HCT116 (cell line): ENCODE results near the gene CKAP2L. TPM values are rescaled to one million over a fixed set of nuclear protein-coding genes. Genes with fewer than 3 reads are reported as not detected.

Experiments
- ATAC-seq: fragments of 200-7000 bp; cut with Tn5 transposase; 2 replicates; pipeline ENCODE4 v1.9.1; 2020; ENCODE audit warnings: mild to moderate bottlenecking, moderate library complexity
- BruUV-seq: library from RNA; stranded (reverse); fragments of 400-500 nt; replicated peaks from 2 replicates; lab custom pipeline; 2021; lab: Mats Ljungman, UMichigan
- CTCF ChIA-PET: fragments of 300-600 bp; sonication (Branson Sonifier 250); formaldehyde crosslinking; loops from one replicate; lab custom pipeline; 2021; ENCODE audit warnings: antibody characterized with exemption; lab: Charles Lee
- POLR2A ChIA-PET: fragments of 300-600, 350-600 bp; sonication (Branson Sonifier 250); formaldehyde crosslinking; loops from one replicate; lab custom pipeline; 2021; ENCODE audit warnings: antibody characterized with exemption; lab: Charles Lee
- RAD21 ChIA-PET, 2 experiments: fragments of 300-600 bp; sonication (Branson Sonifier 250); formaldehyde crosslinking; loops; one replicate each; lab custom pipeline; 2023; ENCODE audit warnings: low total read pairs in 2 of 2; ENCODE audit not compliant: uncharacterized antibody in 2 of 2, unreplicated experiment in 2 of 2, low non-redundant PET in 1 of 2; lab: Charles Lee
- DNase-seq: peaks from one replicate; pipeline ENCODE4 v3.0.0-alpha.2; 2010; ENCODE audit warnings: low read depth, low spot score
- H2AFZ ChIP-seq: fragments of 200-600 bp; shearing (Covaris generic), sonication (generic); 2 replicates; pipeline ENCODE4 v1.6.1; 2017; ENCODE audit warnings: low read depth, mixed run types, mixed read lengths, antibody characterized with exemption, low read length; ENCODE audit not compliant: poor library complexity, severe bottlenecking
- H3K27ac ChIP-seq: 2 replicates; pipeline ENCODE4 v1.5.1; 2012; ENCODE audit warnings: low read depth, low read length
- H3K27me3 ChIP-seq: fragments of 200-600 bp; sonication (generic); 2 replicates; pipeline ENCODE4 v1.6.1; 2016; ENCODE audit warnings: mixed run types, low read length, mixed read lengths; ENCODE audit not compliant: insufficient read depth
- H3K36me3 ChIP-seq, 2 experiments: fragments of 200-500 bp in 1 of 2; fragments of 200-600 bp in 1 of 2; sonication (Bioruptor generic) in 1 of 2; sonication (generic) in 1 of 2; 2 replicates each; pipeline versions ENCODE4 v1.5.1 to v1.6.1; 2014 to 2016; ENCODE audit warnings: low read length in 2 of 2, inconsistent platforms in 1 of 2, mixed read lengths in 1 of 2, mixed run types in 1 of 2; ENCODE audit not compliant: insufficient read depth in 2 of 2, control insufficient read depth in 1 of 2
- H3K4me1 ChIP-seq, 2 experiments: fragments of 200-600 bp in 1 of 2; sonication (generic) in 1 of 2; 2 replicates each; pipeline versions ENCODE4 v1.5.1 to v1.6.1; 2012 to 2017; ENCODE audit warnings: low read length in 2 of 2, inconsistent platforms in 1 of 2, mild to moderate bottlenecking in 1 of 2, mixed read lengths in 1 of 2, mixed run types in 1 of 2, moderate library complexity in 1 of 2; ENCODE audit not compliant: insufficient read depth in 2 of 2, control insufficient read depth in 1 of 2
- H3K4me2 ChIP-seq: fragments of 200-600 bp; sonication (generic); 2 replicates; pipeline ENCODE4 v1.6.1; 2017; ENCODE audit warnings: mixed run types, low read length, mixed read lengths
- H3K4me3 ChIP-seq, 2 experiments: fragments of 200-600 bp in 1 of 2; sonication (generic) in 1 of 2; replicated peaks in 1 of 2; 2 replicates each; pipeline ENCODE4 v1.5.1; 2011 to 2016; ENCODE audit warnings: low read length in 2 of 2, control low read depth in 1 of 2, low read depth in 1 of 2, mild to moderate bottlenecking in 1 of 2, mixed read lengths in 1 of 2, mixed run types in 1 of 2
- H3K79me2 ChIP-seq: fragments of 200-600 bp; sonication (generic); 2 replicates; pipeline ENCODE4 v1.6.1; 2017; ENCODE audit warnings: mild to moderate bottlenecking, mixed run types, low read length, moderate library complexity, mixed read lengths; ENCODE audit not compliant: insufficient read depth
- H3K9ac ChIP-seq: fragments of 200-600 bp; sonication (generic); 2 replicates; pipeline ENCODE4 v1.6.1; 2016; ENCODE audit warnings: low read length, mixed read lengths
- H3K9me2 ChIP-seq: fragments of 200-600 bp; sonication (generic), shearing (Covaris generic); 2 replicates; pipeline ENCODE4 v1.6.1; 2017; ENCODE audit warnings: mixed run types, mild to moderate bottlenecking, moderate library complexity; ENCODE audit not compliant: insufficient read depth
- H3K9me3 ChIP-seq, 2 experiments: fragments of 200-500 bp in 1 of 2; fragments of 200-600 bp in 1 of 2; sonication (Bioruptor generic) in 1 of 2; sonication (generic) in 1 of 2; 2 replicates each; pipeline ENCODE4 v1.6.1; 2014 to 2017; ENCODE audit warnings: low read length in 2 of 2, mixed read lengths in 2 of 2, inconsistent platforms in 1 of 2, low read depth in 1 of 2, mild to moderate bottlenecking in 1 of 2, mixed run types in 1 of 2, moderate library complexity in 1 of 2; ENCODE audit not compliant: control insufficient read depth in 1 of 2, insufficient read depth in 1 of 2
- H4K20me1 ChIP-seq: fragments of 200-600 bp; sonication (generic), shearing (Covaris generic); 2 replicates; pipeline ENCODE4 v1.6.1; 2017; ENCODE audit warnings: mixed run types, mild to moderate bottlenecking, moderate library complexity; ENCODE audit not compliant: insufficient read depth
- ATF3 ChIP-seq: IDR thresholded peaks from 2 replicates; pipeline ENCODE4 v1.6.1; 2012
- CEBPB ChIP-seq: IDR thresholded peaks from 2 replicates; pipeline ENCODE4 v1.6.1; 2012; ENCODE audit warnings: low read depth
- CTCF ChIP-seq, 3 experiments: fragments of 200-600 bp in 1 of 3; sonication (generic) in 1 of 3; IDR thresholded peaks in 2 of 3; conservative IDR thresholded peaks in 1 of 3; 2 replicates each; pipeline ENCODE4 v1.5.1; 2012 to 2017; ENCODE audit warnings: low read depth in 2 of 3, low read length in 2 of 3, antibody characterized with exemption in 1 of 3, borderline replicate concordance in 1 of 3, control low read depth in 1 of 3, mild to moderate bottlenecking in 1 of 3, mixed read lengths in 1 of 3, mixed run types in 1 of 3, moderate library complexity in 1 of 3; ENCODE audit not compliant: insufficient read depth in 1 of 3
- EGR1 ChIP-seq: IDR thresholded peaks from 2 replicates; pipeline ENCODE4 v1.6.1; 2012; ENCODE audit warnings: low read depth
- ELF1 ChIP-seq: IDR thresholded peaks from 2 replicates; pipeline ENCODE4 v1.6.1; 2012; ENCODE audit warnings: low read depth, borderline replicate concordance
- EZH2 ChIP-seq: fragments of 200-600 bp; sonication (generic); IDR thresholded peaks from 2 replicates; pipeline ENCODE4 v1.6.1; 2017; ENCODE audit warnings: antibody characterized with exemption, mixed run types
- EZH2phosphoT487 ChIP-seq: fragments of 200-600 bp; IDR thresholded peaks from 2 replicates; pipeline ENCODE4 v1.6.1; 2018; ENCODE audit warnings: antibody characterized with exemption, borderline replicate concordance
- FOSL1 ChIP-seq: IDR thresholded peaks from 2 replicates; pipeline ENCODE4 v1.6.1; 2012; ENCODE audit warnings: low read depth
- JUND ChIP-seq: IDR thresholded peaks from 2 replicates; pipeline ENCODE4 v1.6.1; 2012
- POLR2AphosphoS5 ChIP-seq: IDR thresholded peaks from 2 replicates; pipeline ENCODE4 v1.6.1; 2011; ENCODE audit warnings: mild to moderate bottlenecking, low read depth, low read length, moderate library complexity
- RAD21 ChIP-seq: IDR thresholded peaks from 2 replicates; pipeline ENCODE4 v1.6.1; 2012; ENCODE audit warnings: low read depth, mild to moderate bottlenecking
- SP1 ChIP-seq: IDR thresholded peaks from 2 replicates; pipeline ENCODE4 v1.6.1; 2012; ENCODE audit warnings: low read depth
- TCF7L2 ChIP-seq: IDR thresholded peaks from 2 replicates; pipeline ENCODE4 v1.7.0; 2011; ENCODE audit warnings: borderline replicate concordance, inconsistent platforms; ENCODE audit not compliant: insufficient read depth, insufficient read length; ENCODE audit errors: extremely low read depth
- ZBTB33 ChIP-seq: IDR thresholded peaks from 2 replicates; pipeline ENCODE4 v1.6.1; 2011; ENCODE audit warnings: mild to moderate bottlenecking, low read length, moderate library complexity; ENCODE audit not compliant: insufficient replicate concordance; ENCODE audit errors: extremely low read depth
- ZFX ChIP-seq: fragments of 450-650 bp; IDR thresholded peaks from 2 replicates; pipeline ENCODE4 v1.6.1; 2017
- ZNF274 ChIP-seq: fragments of 200-500 bp; sonication (Bioruptor generic); IDR thresholded peaks from 2 replicates; pipeline ENCODE4 v1.6.1; 2014; ENCODE audit warnings: mild to moderate bottlenecking, low read depth, low read length, inconsistent platforms
- intact Hi-C: fragments of 100-400 bp; cut with micrococcal nuclease; formaldehyde crosslinking; loops from 2 replicates; pipeline ENCODE4 v1.10.0; 2022
- total RNA-seq: library from RNA; stranded (reverse); gene quantifications from one replicate; pipeline ENCODE4 v1.2.1, GENCODE V29; 2021; ENCODE audit not compliant: unreplicated experiment

CKAP2L gene
- total RNA-seq, 1 experiment from 2014 or later: 27.5 TPM

GRCh38 chr2:112723995-112724394 lies 40.4 kb downstream of the CKAP2L start:
- RAD21 ChIA-PET: interaction anchor here (0.7 to 1.5 kb wide), 2 partner anchors 98 to 123 kb away, joined by 4 to 7 read pairs; no protein-coding TSS in a partner anchor
- Histone ChIP-seq H3K4me2 (no peak overlapping the region), H3K9me2 (no peaks in the 10 kb centered on the region), H3K9me3 (no peaks in the 10 kb centered on the region), H3K27me3 (no peaks in the 10 kb centered on the region), H3K36me3 (no peaks in the 10 kb centered on the region), H3K4me1 (peaks cover 13 to 29% of the 10 kb centered on the region in 2 experiments), H3K79me2 (no peaks in the 10 kb centered on the region), H3K27ac (no peak overlapping the region), H3K9ac (no peak overlapping the region), H2AFZ (no peak overlapping the region), H4K20me1 (no peaks in the 10 kb centered on the region), H3K4me3 (no peak overlapping the region)
- no TSS peak for BruUV-seq
- ATAC-seq (no peak), DNase-seq (no peak)
- intact Hi-C loops: no loop called here
- POLR2A ChIA-PET: interaction anchor here (3.0 to 3.5 kb wide), 2 partner anchors 78 to 98 kb away, joined by 16 to 22 read pairs; partner anchors contain the start of gene SLC20A1
- CTCF ChIA-PET: interaction anchor here (3.7 to 3.9 kb wide), 2 partner anchors 97 to 123 kb away, joined by 71 to 100 read pairs; no protein-coding TSS in a partner anchor
- TF ChIP-seq POLR2AphosphoS5: no peak
- no peak for TF ChIP-seq CTCF (IDR thresholded peaks at IDR 0.05 in 2 of 3, conservative IDR thresholded peaks at IDR 0.05 in 1 of 3; ENCODE audit: borderline replicate concordance in 1 of 3, insufficient read depth in 1 of 3, low read depth in 2 of 3, low read length in 2 of 3)
- TF ChIP-seq SP1: no peak
- TF ChIP-seq ZBTB33: no peak
- no peak for TF ChIP-seq RAD21
- no peak for TF ChIP-seq EZH2phosphoT487
- no peak for TF ChIP-seq ATF3
- TF ChIP-seq EGR1: no peak
- TF ChIP-seq CEBPB: no peak
- TF ChIP-seq JUND: no peak
- TF ChIP-seq FOSL1: no peak
- no peak for TF ChIP-seq TCF7L2
- TF ChIP-seq ELF1: no peak
- no peak for TF ChIP-seq ZFX
- no peak for TF ChIP-seq ZNF274
- TF ChIP-seq EZH2: no peak
